Stromal cell of bone marrow (primary cell): ENCODE measurements around the gene THAP7.

ENCODE experiments used
- DNase-seq: peaks from one replicate; pipeline ENCODE4 v3.0.0-alpha.2; 2012; ENCODE audit warnings: low read depth

The THAP7 gene

DNA sequence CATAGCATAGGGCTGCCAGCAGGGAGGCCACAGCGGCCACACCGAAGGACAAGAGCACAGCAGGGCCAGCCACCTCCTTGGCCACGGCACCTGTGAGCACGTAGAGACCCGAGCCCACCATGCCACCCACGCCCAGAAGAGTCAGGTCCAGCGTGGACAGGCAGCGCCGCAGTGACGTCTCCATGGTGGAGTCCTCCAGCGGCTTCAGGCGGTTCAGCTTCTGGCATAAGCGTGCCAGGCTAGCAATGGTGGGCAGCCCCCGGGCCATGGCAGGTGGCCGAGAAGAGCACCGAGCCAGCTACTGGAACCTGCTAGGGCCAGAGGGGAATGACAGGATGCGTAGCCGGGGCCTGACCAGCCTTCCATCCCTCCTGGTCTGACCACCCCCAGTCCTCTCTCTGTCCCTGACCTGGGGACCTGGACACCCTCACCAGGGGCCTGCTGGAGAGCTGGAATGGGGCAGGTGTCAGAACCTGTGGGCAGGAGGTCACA, 29.7 kb upstream of the THAP7 start:
- no peak for DNase-seq

DNA sequence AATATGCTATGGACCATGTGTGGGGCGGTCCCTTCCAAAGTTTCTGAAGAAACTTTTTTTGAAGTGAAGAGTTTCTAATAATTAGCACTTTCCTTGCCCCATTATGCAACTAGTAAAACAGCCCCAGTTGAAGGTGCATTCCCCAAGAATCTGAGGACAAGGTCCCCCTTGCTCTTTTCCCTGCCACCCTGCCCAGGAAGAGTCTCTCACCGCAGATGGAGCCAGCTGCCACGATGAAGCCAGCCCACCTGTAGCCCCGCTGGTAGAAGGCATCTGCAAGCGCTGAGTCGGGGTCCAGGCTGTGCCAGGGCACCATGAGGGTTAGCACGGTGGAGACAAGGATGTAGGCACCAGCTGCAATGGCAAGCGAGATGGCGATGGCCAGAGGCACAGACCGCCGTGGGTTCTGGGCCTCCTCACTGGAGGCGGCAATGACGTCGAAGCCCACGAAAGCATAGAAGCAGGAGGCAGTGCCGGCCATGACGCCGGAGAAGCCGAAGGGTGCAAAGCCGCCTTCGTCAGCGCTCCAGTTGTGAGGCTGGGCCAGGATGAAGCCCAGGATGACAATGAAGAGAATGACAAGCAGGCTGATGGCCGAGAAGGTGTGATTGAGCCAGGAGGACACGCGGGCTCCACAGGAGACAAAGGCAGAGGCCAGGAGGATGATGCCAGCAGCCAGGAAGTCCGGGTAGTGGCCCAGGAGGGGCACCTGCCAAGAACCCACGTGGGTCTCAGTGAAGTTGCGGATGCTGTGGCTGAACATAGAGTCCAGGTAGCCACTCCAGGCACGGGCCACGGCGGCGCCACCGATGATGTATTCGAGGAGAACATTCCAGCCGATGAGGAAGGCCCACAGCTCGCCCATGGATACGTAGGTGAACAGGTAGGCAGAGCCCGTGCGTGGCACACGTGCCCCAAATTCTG, 29.0 kb upstream of the THAP7 start:
- DNase-seq, result no peak

GRCh38 chr22:21030032-21030431, 28.1 kb upstream of the THAP7 start:
- no peak for DNase-seq

DNA sequence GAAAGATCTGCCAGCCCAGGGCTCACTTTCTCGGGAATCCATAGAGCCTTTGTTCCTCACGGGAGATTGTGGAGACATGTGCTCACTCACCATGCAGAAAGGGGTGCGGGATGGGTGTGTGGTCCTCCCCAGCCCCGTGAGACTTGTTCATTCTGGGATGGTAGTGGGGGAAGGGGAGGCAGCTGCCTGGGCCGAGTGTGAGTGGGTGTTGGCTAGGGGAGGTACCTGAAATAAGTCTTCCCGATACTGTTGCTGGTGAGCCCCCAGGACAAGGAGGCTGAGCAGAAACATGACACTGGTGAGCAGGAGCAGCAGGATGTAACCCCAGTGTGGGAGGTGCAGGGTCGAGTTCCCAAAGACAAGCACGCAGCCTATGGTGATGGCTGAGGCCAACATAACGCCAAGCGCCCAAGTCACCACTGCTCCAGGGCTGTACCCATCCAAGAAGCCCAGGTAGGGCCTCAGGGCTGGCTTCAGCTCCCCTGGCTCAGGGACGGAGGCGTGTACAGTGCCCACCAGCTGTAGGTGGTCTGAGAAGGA, 27.6 kb upstream of the THAP7 start:
- DNase-seq, result no peak

- no peak for DNase-seq
Measured at GRCh38 chr22:21028277-21029251, 26.6 kb upstream of the THAP7 start.

GRCh38 chr22:21026783-21027692, 25.1 kb upstream of the THAP7 start:
- DNase-seq, result no peak

DNA sequence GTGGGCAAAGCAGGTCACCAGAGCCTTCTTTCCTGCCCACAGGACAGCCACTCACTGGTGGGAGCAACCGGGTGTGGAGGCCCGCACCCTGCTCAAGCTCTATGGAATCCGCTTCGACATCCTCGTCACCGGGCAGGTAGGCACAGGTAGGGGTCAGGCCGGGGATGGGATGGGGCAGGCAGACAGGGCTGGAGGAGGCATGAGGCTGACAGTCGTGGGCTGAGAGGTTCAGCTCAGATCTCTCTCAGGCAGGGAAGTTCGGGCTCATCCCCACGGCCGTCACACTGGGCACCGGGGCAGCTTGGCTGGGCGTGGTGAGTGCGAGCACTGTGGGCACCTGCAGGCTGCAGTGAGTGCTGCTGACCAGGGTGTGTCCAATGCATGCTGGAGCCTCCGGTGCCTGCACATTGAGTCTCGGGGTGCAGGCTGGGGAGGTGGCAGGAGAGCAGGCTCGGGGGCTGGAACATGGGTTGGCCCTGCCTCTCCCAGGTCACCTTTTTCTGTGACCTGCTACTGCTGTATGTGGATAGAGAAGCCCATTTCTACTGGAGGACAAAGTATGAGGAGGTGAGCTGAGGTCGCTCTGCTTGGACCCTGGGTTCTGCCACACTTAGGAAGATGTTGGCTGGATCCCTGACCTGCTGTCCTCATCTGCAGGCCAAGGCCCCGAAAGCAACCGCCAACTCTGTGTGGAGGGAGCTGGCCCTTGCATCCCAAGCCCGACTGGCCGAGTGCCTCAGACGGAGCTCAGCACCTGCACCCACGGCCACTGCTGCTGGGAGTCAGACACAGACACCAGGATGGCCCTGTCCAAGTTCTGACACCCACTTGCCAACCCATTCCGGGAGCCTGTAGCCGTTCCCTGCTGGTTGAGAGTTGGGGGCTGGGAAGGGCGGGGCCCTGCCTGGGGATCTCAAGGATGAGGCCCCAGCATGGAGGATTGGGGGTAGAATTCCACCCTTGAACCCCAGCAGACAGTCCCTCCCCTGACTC, 24.1 kb upstream of the THAP7 start:
- DNase-seq, result no peak

- no peak for DNase-seq
Measured at GRCh38 chr22:21025266-21025665, 23.3 kb upstream of the THAP7 start.

DNA sequence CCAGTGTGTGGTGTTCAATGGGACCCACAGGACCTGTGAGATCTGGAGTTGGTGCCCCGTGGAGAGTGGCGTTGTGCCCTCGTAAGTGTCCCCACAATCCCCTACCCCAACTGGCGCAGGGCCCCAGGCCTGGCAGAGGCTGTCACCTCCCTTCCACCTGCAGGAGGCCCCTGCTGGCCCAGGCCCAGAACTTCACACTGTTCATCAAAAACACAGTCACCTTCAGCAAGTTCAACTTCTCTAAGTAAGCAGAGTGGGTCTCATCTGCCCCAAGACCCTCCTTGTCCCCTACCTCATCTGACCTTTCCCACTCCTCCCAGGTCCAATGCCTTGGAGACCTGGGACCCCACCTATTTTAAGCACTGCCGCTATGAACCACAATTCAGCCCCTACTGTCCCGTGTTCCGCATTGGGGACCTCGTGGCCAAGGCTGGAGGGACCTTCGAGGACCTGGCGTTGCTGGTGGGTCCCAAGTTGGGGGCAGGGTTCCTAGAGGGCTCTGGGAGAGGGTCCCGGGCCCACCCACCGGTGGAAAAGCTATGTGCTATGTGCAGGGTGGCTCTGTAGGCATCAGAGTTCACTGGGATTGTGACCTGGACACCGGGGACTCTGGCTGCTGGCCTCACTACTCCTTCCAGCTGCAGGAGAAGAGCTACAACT, 21.2 kb upstream of the THAP7 start:
- no peak for DNase-seq

GRCh38 chr22:21022507-21022906, 20.6 kb upstream of the THAP7 start:
- no peak for DNase-seq

- no peak for DNase-seq
Measured at GRCh38 chr22:21020802-21021429, 19.0 kb upstream of the THAP7 start.

- DNase-seq, result no peak
Measured at GRCh38 chr22:21018314-21018713, 16.4 kb upstream of the THAP7 start.

- no peak for DNase-seq
Measured at GRCh38 chr22:21016644-21017420, 14.9 kb upstream of the THAP7 start.

GRCh38 chr22:21015466-21016006, 13.6 kb upstream of the THAP7 start:
- DNase-seq, result no peak

- DNase-seq, result peak; percentile 28
Measured at GRCh38 chr22:21014726-21015465, 13.0 kb upstream of the THAP7 start, which contains the start of gene P2RX6. P2RX6 (plus strand) TSS chr22:21015165; CDS start chr22:21015175, 10 bp downstream.

DNA sequence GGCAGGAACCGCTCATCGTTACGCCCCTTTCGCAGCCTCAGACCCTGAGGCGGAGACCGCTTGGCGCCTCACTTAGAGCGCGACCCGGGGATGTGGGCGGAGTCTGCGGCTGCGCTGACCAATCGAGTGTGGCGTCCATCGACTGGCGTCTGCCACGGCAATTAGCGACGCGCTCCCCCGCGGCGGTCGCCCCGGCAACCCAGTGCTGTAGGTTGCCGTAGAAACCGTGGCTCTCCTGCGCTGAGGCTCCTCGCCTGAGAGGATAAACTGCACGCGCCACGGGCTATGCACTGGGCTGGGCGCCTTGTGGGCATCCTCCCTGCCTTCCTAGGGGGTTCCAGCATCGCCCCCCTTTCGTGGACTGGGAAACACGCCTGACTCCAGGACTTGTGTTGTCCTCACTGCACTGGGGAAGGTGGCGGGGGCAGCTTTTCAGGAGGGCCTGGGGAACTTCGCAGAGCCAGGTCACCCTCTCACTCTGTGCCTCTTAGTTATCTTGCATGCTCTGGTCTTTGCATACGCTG, 12.3 kb upstream of the THAP7 start:
- DNase-seq, result peak; percentile 84
